K562 (cell line): Measurements from ENCODE around the gene RPS6KA4.

ENCODE experiments used
- CTCF ChIP-seq, 3 experiments: IDR thresholded peaks in 2 of 3; conservative IDR thresholded peaks in 1 of 3; 2 replicates each; pipeline ENCODE4 v1.5.1; 2011 to 2012; ENCODE audit warnings: low read length in 3 of 3, mild to moderate bottlenecking in 3 of 3, control low read depth in 2 of 3, improper control_type of control experiment in 1 of 3, inconsistent platforms in 1 of 3, low read depth in 1 of 3, mixed read lengths in 1 of 3, moderate library complexity in 1 of 3; ENCODE audit not compliant: insufficient read depth in 2 of 3
- KDM5B ChIP-seq: fragments of 200-600 bp; sonication (generic); IDR thresholded peaks from 2 replicates; pipeline ENCODE4 v1.6.1; 2012; ENCODE audit warnings: low read depth, mild to moderate bottlenecking, moderate library complexity, low read length, control low read depth, inconsistent platforms; ENCODE audit not compliant: insufficient replicate concordance
- POLR2B ChIP-seq: fragments of 450-650 bp; IDR thresholded peaks from 2 replicates; pipeline ENCODE4 v1.6.1; 2018; ENCODE audit warnings: low read depth; ENCODE audit not compliant: partially characterized antibody
- RAD51 ChIP-seq: fragments of 450-650 bp; IDR thresholded peaks from 2 replicates; pipeline ENCODE4 v1.7.1; 2016; ENCODE audit warnings: low read depth, mild to moderate bottlenecking, borderline replicate concordance
- SRF ChIP-seq, 2 experiments: fragments of 250-450, 450-650 bp in 1 of 2; sonication (Bioruptor Pico) in 1 of 2; sonication (generic) in 1 of 2; formaldehyde crosslinking; IDR thresholded peaks; 2 replicates each; pipeline versions ENCODE4 v1.5.0 to v1.5.1; 2020 to 2022; ENCODE audit warnings: mild to moderate bottlenecking in 1 of 2, missing genetic modification reagents in 1 of 2
- STAT5B ChIP-seq: fragments of 250-450 bp; sonication (Bioruptor Pico); IDR thresholded peaks from 2 replicates; pipeline ENCODE4 v1.8.0; 2021; ENCODE audit warnings: mild to moderate bottlenecking, inconsistent platforms
- TEAD4 ChIP-seq, 2 experiments: sonication (generic) in 1 of 2; formaldehyde crosslinking in 1 of 2; IDR thresholded peaks; 2 replicates each; pipeline versions ENCODE4 v1.6.1 to v1.8.0; 2012 to 2022; ENCODE audit warnings: borderline replicate concordance in 1 of 2, inconsistent platforms in 1 of 2, low read length in 1 of 2, mild to moderate bottlenecking in 1 of 2, missing genetic modification reagents in 1 of 2
- ZNF174 ChIP-seq: fragments of 250-450 bp; sonication (Bioruptor Pico); IDR thresholded peaks from 2 replicates; pipeline ENCODE4 v1.4.0; 2020; ENCODE audit warnings: mild to moderate bottlenecking

- TF ChIP-seq ZNF174 (CRISPR knock-in tag) (no peak), STAT5B (CRISPR knock-in tag) (no peak), POLR2B (no peak), CTCF (IDR thresholded peaks at IDR 0.05 in 2 of 3, conservative IDR thresholded peaks at IDR 0.05 in 1 of 3; ENCODE audit: insufficient read depth in 2 of 3, low read depth in 1 of 3, low read length in 3 of 3) (no peak), SRF (CRISPR knock-in tag; IDR thresholded peaks at IDR 0.05) (no peak), KDM5B (no peak), RAD51 (no peak), TEAD4 (IDR thresholded peaks at IDR 0.05; ENCODE audit: low read length) (no peak), TEAD4 (CRISPR knock-in tag; IDR thresholded peaks at IDR 0.05; ENCODE audit: borderline replicate concordance) (no peak)
Observed at GRCh38 chr11:64352995-64353714, 5.8 kb upstream of the RPS6KA4 start.
